Uterus (tissue), 2 donors: ENCODE measurements around the gene UBXN4.

ENCODE experiments used
- CTCF ChIP-seq, 4 experiments: fragments of 200-600 bp in 2 of 4; fragments of 450-650 bp in 2 of 4; sonication (generic) in 2 of 4; IDR thresholded peaks; one replicate each; pipeline ENCODE4 v1.5.1; 2016 to 2019; ENCODE audit warnings: antibody characterized with exemption in 4 of 4, mild to moderate bottlenecking in 2 of 4, moderate library complexity in 1 of 4
- POLR2A ChIP-seq, 2 donors: fragments of 450-650 bp; IDR thresholded peaks; one replicate each; pipeline ENCODE4 v1.6.1; 2016; ENCODE audit warnings: antibody characterized with exemption in 2 of 2, mild to moderate bottlenecking in 1 of 2, moderate library complexity in 1 of 2

GRCh38 chr2:135812907-135813511, 71.4 kb downstream of the UBXN4 start:
- TF ChIP-seq POLR2A (IDR thresholded peaks at IDR 0.05), result no peak
- no peak for TF ChIP-seq CTCF (IDR thresholded peaks at IDR 0.05)
